ENCODE results near the gene CCNY.

DNA sequence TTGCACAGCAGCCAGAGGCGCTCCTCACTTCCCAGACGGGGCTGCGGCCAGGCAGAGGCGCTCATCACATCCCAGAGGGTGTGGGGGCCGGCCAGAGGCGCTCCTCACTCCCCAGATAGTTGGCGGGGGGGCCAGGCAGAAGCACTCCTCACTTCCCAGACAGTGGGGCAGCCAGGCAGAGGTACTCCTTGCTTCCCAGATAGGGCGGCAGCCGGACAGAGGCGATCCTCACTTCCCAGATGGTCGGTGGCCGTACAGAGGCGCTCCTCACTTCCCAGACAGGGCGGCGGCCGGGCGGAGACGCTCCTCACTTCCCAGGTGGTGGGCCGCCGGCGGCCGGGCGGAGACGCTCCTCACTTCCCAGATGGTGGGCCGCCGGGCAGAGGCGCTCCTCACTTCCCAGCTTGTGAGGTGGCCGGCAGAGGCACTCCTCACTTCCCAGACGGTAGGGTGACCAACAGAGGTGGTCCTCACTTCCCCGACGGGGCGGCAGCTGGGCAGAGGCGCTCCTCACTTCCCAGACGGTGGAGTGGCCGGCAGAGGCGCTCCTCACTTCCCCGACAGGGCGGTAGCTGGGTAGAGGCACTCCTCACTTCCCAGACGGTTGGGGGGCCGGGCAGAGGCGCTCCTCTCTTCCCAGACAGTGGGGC lies 26.5 kb downstream of the CCNY start:
- TF ChIP-seq MED13 (CRISPR knock-in tag; IDR thresholded peaks at IDR 0.05) (no peak), CTCF (CRISPR knock-in tag; IDR thresholded peaks at IDR 0.05) (no peak), POLR2AphosphoS5 (IDR thresholded peaks at IDR 0.05; ENCODE audit: low read depth, low read length) (no peak), RBM39 (IDR thresholded peaks at IDR 0.05; ENCODE audit: low read depth, low read length, poor library complexity, severe bottlenecking) (no peak), RELA (CRISPR knock-in tag; IDR thresholded peaks at IDR 0.05) (no peak)
- TF ChIP-seq, protein P1, sequence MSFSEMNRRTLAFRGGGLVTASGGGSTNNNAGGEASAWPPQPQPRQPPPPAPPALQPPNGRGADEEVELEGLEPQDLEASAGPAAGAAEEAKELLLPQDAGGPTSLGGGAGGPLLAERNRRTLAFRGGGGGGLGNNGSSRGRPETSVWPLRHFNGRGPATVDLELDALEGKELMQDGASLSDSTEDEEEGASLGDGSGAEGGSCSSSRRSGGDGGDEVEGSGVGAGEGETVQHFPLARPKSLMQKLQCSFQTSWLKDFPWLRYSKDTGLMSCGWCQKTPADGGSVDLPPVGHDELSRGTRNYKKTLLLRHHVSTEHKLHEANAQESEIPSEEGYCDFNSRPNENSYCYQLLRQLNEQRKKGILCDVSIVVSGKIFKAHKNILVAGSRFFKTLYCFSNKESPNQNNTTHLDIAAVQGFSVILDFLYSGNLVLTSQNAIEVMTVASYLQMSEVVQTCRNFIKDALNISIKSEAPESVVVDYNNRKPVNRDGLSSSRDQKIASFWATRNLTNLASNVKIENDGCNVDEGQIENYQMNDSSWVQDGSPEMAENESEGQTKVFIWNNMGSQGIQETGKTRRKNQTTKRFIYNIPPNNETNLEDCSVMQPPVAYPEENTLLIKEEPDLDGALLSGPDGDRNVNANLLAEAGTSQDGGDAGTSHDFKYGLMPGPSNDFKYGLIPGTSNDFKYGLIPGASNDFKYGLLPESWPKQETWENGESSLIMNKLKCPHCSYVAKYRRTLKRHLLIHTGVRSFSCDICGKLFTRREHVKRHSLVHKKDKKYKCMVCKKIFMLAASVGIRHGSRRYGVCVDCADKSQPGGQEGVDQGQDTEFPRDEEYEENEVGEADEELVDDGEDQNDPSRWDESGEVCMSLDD (CRISPR knock-in tag; IDR thresholded peaks at IDR 0.05; ENCODE audit: borderline replicate concordance): no peak

All from HepG2 (cell line).